HG02623 (cell line): ENCODE data around the gene UBE2B.
"Not testable (repeated sequence)": the region's sequence is repeated elsewhere in the genome, so short reads cannot be mapped to it uniquely, and the experiment has no call there.

Experiments
- ATAC-seq: cut with Tn5 transposase; IDR thresholded peaks from one replicate; pipeline ENCODE4 v1.9.1; 2021; ENCODE audit warnings: moderate library complexity; ENCODE audit not compliant: unreplicated experiment

UBE2B gene

DNA sequence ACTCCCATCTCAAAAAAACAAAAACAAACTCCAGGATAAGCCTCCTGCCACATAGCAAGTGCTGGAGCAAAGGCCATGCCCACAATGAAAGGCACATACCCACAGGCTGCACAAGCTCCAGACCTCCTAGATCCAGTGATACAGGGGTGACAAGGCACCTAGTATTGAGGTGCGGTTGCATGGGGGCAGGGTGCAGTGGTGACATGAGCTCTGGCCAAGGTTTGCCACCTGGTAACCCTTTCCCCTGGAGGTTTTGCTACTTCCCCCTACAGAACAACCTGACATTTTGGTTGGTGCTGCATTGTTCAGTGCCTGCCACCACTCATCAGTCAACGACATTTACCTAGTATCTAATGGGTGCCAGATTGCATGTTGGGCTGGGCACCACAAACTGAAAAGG is 25.8 kb downstream of the UBE2B start:
- no peak for ATAC-seq

DNA sequence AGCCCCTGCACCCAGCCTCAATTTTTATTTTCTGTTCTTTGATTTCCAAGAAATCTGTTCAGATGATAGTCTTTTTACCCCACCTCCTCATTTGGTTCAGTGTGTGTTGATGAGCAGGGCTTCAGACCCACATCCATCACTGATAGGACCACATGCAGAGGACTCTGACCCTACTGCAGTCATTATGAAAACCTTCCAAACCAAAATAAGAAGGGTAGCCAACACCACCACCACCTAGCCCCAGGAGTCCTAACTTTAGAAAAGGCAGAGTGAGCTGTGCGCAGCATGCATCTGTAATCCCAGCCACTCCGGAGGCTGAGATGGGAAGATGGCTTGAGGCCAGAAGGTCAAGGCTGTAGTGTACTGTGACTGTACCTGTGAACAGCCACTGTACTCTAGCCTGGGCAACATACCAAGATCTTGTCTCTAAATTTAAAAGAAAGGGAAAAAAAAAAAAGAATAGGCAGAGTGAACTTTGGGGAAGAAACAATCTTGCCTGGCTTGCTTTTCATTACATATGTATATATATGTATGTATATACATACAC is 27.3 kb downstream of the UBE2B start:
- ATAC-seq: no peak

DNA sequence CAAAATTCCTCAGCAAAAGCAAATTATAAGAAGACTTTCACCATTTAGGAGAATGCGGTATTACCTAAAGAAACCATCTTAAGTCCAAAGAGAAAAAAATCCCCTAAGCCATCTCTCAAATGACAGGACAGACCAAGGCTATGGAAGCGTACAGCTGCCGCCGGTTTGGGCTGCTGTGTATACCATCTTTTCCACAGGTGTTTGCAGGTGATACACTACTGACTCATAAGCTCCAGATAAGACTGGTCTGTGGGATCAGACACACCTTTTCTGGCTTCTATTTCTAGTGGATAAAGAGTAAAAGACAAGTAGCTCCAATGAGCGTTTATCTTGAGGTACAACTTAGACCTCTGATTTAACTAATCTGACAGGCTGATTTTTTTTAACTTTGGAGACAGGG is 32.6 kb downstream of the UBE2B start:
- ATAC-seq: no peak

DNA sequence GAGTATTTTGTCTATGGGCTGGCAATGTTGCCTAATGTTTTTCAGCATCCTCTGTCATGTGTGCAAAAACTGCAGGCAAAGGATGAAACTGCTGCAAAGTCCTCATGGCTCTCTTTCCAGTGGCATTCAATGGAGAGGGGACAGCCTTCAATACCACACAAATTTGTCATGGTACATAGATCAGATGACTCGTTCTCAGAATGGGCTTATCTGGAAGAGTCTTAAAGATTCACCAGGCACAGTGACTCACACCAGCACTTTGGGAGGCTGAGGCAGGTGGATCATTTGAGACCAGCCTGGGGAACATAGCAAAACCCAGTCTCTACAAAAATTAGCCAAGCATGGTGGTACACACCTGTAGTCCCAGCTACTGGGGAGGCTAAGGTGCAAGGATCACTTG is 35.0 kb downstream of the UBE2B start:
- ATAC-seq: no peak

DNA sequence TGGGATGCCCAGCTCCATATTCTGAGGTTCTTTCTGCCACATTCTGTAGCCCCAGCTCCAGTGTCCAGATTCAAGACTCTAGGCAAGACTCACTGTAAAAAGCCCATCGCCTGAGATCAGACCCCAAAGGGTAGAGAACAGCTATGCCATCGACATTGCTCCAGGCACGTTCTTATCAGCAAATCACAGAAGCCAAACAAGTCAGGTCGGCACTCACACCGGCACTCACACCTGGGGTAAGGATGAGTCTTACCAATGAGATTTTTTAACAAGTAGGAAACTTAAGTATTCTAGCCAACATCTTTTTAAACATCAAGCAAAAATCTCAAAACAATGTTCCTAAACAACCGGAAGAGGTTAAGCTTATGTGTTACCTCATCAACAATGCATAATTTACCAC is 38.0 kb downstream of the UBE2B start:
- ATAC-seq: no peak

DNA sequence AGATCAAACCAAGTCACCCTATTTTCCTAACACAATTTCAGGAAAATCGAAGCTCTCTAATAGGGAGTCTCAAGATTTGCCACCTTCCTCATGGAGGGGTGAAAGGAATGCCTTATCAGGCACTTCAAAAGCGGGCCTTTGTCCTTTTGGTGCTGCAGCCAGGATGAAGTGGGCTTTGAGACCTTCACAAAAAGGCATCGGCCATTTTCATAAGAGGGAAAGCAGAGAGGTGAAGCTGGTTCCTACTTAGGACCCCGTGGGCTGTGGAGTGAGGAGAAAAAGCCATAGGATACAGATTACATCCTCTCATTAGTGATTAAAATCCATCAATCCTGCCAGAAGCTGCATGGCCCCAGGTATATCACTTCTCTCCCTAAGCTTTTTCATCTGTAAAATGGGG is 39.5 kb downstream of the UBE2B start:
- ATAC-seq: no peak

DNA sequence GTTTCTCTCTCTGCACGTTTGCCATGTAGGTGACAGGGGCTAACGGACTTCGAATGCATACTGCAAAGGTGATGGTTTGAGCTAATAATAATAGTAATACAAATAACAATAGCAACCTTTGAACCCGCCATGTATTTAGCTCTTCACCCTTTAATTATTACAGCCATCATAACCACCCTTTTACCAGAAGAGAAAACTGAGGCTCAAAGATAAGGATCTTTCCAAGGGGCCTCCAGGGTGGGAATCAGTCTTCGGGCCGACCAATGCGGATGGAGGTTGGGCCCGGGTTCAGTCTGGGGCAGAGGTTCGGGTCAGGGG is 39.8 kb downstream of the UBE2B start:
- no peak for ATAC-seq

DNA sequence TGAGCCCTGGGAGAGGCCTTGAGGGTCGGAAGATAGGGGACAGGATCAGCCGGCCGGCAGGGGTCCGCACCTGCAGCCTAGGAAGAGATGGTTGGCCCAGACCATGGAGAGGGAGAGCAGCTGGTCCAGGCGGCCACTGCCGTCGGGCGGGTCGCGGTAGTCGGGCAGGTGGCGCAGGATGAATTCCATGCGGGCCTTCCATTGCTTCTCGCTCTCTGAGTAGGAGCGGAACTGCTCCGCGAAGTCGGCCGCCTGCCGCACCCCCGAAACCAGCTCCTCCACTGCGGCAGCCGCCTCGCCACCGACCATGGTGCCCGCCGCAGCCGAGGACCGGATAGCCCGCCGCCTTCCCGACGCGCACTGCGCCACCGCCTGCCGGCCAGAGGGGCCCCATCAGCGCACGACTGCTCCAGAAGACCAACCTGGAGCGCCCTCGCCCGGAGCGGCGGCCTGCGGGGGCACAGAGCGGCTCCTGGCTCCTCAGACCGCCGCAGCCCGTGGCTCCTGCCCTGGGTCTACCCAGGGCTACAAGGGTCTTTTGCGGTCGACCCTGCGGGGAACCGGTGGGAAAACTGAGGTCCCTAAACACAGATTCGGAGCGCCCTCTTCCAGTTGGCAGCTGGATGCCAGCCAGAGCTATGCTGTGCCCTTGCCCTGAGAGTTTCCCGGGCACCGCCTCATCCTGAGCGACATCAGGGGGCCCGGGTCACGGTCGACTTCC is 40.3 kb downstream of the UBE2B start, which contains the start of gene CDKN2AIPNL:
CDKN2AIPNL (minus strand) TSS at position 336 of the 721 bp plus-strand sequence; CDS start at position 309, 27 bp downstream.
- ATAC-seq: peak; percentile 94

DNA sequence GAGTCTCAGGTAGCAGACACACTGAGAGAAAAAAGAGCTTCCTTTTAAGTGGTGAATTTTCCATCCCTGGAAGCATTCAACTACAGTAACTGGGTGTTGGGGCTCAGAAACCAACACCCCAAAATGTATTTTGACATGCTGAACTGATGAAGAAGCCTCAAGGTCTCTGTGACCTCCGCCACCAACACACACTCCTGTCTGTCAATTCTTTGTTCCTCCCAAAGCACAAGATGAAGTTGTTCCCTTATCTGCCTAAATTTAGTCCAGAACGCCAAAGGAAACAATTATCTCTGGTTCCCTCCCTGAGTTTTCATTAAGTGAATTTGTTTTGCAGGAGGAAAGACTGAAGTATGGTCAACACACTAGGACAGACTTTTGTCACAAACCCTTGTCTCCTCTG is 41.7 kb downstream of the UBE2B start:
- ATAC-seq: no peak

DNA sequence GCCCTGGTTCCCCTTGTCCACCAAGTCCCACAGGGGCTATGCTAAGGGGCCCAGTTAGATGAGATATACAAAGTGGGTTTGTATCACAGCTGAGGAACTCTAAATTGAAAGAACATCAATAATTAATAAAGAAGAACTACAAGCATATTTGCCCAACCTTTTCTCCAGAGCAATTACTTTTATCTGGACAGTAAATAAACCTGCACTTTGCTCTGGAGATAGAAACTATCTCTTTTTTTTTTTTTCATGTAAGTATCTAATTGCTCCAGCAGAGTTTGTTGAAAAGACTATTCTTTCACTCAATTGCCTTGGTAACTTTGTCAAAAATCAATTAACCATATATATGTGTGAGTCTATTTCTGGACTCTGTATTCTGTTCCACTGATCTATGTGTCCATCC is 46.3 kb downstream of the UBE2B start:
- ATAC-seq: no peak

DNA sequence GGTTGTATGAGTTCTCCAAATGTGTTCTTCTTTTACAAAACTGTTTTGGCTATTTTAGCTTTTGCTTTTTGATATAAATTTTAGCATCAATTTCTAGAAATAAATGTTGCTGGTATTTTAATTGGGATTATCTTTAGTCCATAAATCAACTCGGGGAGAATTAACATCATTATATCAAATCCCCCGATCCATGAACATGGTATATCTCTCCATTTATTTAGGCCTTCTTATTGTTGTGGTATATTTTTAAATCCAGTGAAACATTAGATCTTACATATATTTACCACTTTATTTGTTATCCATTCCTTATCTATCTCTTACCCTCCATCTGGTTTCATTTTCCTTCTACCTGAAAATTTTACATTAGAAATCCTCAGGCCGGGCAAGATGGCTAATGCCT is 47.6 kb downstream of the UBE2B start:
- no peak for ATAC-seq

DNA sequence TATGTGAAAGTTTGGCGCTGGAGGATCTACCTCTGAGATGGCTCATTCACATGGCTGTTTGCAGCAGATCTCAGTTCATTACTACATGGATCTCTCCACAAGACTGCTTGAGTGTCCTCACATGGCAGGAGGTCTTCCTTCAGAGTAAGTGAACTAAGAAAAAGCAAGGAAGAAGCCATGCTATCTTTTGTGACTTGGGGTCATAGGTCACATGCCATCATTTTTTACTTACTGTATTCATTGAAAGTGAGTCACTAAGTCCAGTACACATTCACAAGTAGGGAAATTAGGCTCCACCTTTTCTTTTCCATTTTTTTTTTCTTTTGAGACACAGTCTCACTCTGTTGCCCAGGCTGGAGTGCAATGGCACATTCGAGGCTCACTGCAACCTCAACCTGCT is 49.0 kb downstream of the UBE2B start:
- no peak for ATAC-seq

DNA sequence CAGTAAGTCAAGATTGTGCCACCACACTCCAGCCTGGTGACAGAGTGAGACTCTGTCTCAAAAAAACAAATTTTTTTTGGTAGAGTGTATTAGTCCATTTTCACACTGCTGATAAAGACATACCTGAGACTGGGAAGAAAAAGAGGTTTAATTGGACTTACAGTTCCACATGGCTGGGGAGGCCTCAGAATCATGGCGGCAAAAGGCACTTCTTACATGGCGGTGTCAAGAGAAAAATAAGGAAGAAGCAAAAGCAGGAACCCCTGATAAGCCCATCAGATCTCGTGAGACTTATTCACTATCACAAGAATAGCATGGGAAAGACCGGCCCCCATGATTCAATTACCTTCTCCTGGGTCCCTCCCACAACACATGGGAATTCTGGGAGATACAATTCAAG is 49.7 kb downstream of the UBE2B start:
- ATAC-seq: not testable (repeated sequence)

DNA sequence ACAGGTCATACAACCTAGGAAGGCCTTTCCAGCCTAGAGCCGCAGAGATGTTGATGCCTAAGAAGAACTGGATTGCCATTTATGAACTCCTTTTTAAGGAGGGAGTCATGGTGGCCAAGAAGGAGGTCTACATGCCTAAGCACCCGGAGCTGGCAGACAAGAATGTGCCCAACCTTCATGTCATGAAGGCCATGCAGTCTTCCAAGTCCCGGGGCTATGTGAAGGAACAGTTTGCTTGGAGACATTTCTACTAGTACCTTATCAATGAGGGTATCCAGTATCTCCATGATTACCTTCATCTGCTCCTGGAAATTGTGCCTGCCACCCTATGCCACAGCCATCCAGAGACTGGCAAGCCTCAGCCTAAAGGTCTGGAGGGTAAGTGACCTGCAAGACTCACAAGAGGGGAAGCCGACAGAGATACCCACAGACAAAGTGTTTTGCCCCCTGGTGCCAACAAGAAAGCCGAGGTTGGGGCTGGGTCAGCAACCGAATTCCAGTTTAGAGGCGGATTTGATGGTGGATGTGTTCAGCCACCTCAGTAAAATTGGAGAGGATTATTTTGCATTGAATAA is 51.5 kb downstream of the UBE2B start:
- ATAC-seq: no peak

DNA sequence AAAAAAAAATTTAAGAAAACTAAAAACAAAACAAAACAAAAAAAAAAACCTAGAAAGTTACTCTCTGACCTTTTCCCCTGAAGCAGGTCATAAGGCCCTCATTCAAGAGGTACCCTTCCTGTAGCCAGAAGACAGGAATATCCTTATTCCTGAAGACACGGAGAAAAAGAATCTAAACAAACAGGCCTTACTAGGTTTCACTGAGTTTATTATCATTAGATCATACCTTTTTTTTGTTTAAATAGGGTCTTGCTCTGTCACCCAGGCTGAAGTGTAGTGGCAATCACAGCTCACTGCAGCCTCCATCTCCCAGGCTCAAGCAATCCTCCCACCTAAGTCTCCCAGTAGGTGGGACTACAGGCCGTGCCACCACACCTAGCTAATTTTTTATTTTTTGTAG is 52.0 kb downstream of the UBE2B start:
- ATAC-seq: no peak

DNA sequence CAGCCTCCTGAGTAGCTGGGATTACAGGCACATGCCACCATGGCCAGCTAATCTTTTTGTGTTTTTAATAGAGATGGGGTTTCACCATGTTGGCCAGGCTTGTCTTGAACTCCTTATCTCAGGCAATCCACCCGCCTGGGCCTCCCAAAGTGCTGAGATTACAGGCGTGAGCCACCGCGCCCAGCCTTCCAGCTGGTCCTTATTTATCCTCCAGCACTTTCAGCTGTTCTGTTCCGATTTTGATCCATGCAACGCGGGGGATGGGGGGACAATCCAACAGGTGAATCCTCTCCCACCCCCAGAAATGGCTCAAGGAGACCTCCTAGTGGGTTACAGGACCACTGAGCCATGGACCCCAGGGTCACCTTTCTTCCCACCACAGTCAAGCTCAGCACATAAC is 55.0 kb downstream of the UBE2B start:
- no peak for ATAC-seq

DNA sequence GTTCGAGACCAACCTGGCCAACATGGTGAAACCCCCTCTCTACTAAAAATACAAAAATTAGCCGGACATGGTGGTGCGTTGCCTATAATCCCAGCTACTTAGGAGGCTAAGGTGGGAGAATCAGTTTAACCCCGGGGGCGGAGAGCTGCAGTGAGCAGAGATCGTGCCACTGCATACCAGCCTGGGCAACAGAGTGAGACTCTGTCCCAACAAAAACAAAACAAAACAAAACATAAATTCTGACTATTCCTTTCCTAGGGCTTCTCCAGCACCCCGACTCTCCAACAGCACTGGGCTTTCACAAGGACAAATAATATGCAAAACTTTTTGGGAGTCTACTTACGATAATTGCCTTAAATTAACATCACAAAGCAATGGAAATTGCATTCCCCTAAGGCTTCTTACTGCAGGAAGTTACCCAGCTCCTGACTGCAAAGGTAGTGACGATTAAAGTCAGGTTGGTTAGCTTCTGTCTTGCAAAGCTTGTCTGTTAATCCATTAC is 56.2 kb downstream of the UBE2B start:
- ATAC-seq: no peak

DNA sequence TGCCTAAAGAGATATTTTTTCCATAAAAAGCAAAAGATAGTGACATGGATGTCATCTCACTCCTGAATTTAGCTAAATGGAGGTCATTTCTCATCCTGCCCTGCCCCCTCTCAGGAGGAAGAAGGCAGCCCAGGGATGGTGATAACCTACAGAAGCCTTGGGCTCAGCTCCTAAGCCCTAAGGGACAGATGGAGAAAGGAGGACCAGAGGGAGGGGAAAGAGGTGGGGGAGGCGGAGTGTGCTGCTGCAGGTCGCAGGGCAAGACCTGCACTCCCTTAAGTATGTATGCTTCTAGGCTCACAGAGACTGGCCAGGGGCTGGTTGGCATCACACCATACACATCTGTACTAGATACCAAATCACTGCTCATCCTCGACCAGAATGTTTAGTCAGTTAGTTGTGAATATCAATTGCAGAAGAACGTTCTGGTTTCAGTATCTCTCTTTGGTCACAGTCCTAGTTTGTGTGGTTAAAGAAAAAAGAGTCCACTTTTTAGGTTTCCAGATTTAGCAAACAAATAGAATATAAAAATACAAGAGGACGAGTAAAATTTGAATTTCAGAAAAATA is 58.7 kb downstream of the UBE2B start:
- no peak for ATAC-seq

DNA sequence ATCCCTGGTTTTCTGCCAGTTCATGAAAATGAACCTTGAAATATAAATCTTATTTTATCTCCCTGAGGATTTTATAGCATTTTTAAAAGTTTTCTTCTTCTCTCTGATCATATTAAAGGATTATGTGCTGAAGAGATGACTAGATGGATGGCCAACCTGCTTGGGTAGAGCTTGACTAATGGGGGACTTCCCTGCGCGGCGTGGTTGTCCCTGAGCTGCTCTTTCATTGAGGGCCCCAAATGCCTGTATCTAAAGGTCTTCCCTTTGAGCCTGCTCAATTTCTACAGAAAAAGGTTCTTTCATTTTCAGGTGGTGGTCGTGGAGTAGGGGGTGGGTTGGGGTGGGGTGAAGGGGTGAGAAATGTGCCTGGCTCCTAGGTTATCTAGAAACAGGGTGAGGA is 60.8 kb downstream of the UBE2B start:
- no peak for ATAC-seq

DNA sequence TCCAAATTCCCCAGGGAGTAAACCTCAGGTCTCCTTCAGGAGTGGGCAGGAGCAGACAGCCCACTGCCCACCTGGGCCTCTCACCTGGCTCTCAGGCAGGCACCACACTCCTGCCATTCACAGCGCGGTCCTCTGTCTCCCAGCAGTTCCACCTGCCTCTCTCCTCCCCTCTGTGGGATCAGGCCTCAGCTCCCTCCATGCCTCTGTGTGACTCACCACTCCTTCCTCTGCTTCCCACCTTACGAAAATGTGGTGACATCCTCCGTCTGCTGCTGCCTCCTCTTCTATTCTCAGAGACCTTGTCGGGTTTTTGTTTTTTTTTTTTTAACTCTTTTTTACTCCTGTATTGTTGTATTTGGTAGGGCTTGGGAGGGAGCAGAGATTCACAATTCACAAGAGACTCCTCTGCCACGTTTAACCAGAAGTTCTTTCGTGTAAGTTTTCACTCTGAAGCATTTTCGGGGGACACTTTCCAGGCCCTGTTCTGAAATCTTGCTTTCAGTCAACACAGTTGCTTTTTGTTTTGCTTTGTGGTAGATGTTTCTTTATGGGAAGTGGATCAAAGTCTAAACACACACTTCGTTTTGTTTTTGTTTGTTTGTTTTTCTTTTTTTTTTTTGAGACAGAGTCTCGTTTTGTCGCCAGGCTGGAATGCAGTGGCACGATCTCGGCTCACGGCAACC is 61.4 kb downstream of the UBE2B start:
- ATAC-seq: no peak

DNA sequence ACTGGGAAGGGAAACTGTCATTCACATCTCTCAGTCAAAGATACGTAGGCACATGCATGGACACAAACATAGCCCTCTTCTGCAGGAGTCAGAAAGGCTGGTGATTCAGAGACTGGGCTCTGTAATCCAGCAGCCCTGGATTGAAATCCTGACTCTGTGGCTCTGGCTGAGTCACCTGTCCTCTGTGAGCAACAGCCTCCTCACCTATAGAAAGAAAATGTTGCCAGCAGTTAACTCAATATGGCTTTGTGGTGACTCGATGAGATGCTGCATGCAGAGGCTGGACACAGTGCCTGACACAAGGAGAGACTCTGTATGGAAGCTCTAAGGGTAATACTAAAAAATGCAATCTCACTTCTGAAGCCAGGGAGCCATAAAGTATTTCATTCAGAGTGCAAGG is 64.2 kb downstream of the UBE2B start:
- ATAC-seq: no peak
